ENCODE data around the gene VIT. TPM values are rescaled to one million over a fixed set of nuclear protein-coding genes. Genes with fewer than 3 reads are reported as not detected.
A peak's percentile ranks its signal among the peaks of the same experiment; 100 is the strongest.

Gene VIT
- total RNA-seq, 1 experiment from 2014 or later: not detected

DNA sequence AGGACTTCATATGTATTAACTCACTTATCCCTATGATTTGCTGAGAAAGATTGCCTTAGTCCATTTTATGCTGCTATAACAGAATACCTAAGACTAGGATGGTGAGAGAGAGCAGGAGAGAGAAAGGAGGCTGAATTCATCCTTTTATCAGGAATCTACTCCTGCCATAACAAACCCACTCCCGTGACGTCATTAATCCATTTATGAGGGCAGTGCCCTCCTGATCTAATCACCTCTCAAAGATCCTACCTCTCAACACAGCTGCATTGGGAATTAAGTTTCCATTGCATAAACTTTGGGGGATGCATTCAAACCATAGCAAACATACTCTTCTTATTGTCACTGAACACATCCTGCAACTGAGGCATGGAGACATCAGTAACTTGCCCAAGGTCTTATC lies 122.0 kb downstream of the VIT start:
- Histone ChIP-seq H4K20me1 (ENCODE audit: insufficient read depth) (no peaks in the 10 kb centered on the region), H3F3A (ENCODE audit: insufficient read depth, low read depth) (no peaks in the 10 kb centered on the region), H2AFZ (no peak overlapping the region), H3K9me2 (ENCODE audit: insufficient read depth) (no peaks in the 10 kb centered on the region), H3K4me1 (replicated peaks; ENCODE audit: insufficient read depth) (no peaks in the 10 kb centered on the region), H3K27ac (no peak overlapping the region), H3K36me3 (ENCODE audit: low read depth) (no peaks in the 10 kb centered on the region), H3K4me3 (no peak overlapping the region), H3K9me3 (ENCODE audit: insufficient read depth, low read depth) (no peaks in the 10 kb centered on the region), H3K79me2 (ENCODE audit: low read depth) (no peaks in the 10 kb centered on the region), H3K4me2 (no peak overlapping the region), H3K27me3 (ENCODE audit: insufficient read depth, low read depth) (no peaks in the 10 kb centered on the region)
- ChIA-PET POLR2A (ENCODE audit: unreplicated experiment) (no interaction called here), CTCF (no interaction called here)
- intact Hi-C loops (cut with micrococcal nuclease; ENCODE audit: unreplicated experiment): no loop called here
- BruUV-seq (replicated peaks): no TSS peak
- TF ChIP-seq, protein P1, sequence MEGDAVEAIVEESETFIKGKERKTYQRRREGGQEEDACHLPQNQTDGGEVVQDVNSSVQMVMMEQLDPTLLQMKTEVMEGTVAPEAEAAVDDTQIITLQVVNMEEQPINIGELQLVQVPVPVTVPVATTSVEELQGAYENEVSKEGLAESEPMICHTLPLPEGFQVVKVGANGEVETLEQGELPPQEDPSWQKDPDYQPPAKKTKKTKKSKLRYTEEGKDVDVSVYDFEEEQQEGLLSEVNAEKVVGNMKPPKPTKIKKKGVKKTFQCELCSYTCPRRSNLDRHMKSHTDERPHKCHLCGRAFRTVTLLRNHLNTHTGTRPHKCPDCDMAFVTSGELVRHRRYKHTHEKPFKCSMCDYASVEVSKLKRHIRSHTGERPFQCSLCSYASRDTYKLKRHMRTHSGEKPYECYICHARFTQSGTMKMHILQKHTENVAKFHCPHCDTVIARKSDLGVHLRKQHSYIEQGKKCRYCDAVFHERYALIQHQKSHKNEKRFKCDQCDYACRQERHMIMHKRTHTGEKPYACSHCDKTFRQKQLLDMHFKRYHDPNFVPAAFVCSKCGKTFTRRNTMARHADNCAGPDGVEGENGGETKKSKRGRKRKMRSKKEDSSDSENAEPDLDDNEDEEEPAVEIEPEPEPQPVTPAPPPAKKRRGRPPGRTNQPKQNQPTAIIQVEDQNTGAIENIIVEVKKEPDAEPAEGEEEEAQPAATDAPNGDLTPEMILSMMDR (conservative IDR thresholded peaks at IDR 0.05): no peak
- TF ChIP-seq EZH2 (IDR thresholded peaks at IDR 0.05; ENCODE audit: low read depth): no peak
- no peak for DNase-seq

DNA sequence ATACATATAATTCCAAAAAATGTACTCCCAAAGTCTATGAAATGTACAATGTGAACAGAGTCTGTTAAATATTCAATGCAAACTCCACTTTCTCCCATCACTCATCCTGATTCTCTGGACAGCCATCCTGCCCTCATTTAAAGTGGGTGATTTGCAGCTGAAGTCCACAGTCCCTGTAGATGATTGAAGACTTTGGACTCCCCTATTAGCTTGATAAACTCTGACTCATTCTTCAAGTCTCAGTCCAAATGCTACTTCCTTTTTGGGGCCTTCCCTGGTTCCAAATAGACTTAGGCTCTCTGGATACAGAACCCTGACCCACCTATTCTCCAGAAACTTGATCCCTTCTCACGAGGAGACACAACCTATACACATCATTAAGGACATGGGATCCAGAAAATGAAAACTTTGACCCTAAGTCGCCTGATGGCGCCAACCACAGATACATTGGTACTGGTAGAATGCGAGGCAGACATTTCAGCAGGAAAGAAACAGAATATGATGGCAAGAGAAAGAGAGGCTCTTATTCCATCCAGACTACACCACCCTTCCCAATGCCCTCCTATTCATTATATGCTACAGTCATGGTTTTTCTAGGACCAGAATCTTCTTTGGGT lies 122.7 kb downstream of the VIT start:
- intact Hi-C loops (cut with micrococcal nuclease; ENCODE audit: unreplicated experiment): no loop called here
- POLR2A ChIA-PET (ENCODE audit: unreplicated experiment): interaction anchor here (0.7 kb wide), 1 partner anchor 172 kb away, joined by 5 read pairs; no protein-coding TSS in a partner anchor
- H3K9me3 ChIP-seq (ENCODE audit: insufficient read depth, low read depth): no peaks in the 10 kb centered on the region
- no peak overlapping the region for H2AFZ ChIP-seq
- CTCF ChIA-PET: no interaction called here
- no peaks in the 10 kb centered on the region for H3K79me2 ChIP-seq (ENCODE audit: low read depth)
- BruUV-seq (replicated peaks): no TSS peak
- no peaks in the 10 kb centered on the region for H3F3A ChIP-seq (ENCODE audit: insufficient read depth, low read depth)
- no peak overlapping the region for H3K27ac ChIP-seq
- no peak overlapping the region for H3K4me3 ChIP-seq
- no peak overlapping the region for H3K4me2 ChIP-seq
- no peaks in the 10 kb centered on the region for H3K36me3 ChIP-seq (ENCODE audit: low read depth)
- H4K20me1 ChIP-seq (ENCODE audit: insufficient read depth): no peaks in the 10 kb centered on the region
- no peaks in the 10 kb centered on the region for H3K27me3 ChIP-seq (ENCODE audit: insufficient read depth, low read depth)
- H3K4me1 ChIP-seq (replicated peaks; ENCODE audit: insufficient read depth): no peaks in the 10 kb centered on the region
- no peak for DNase-seq
- TF ChIP-seq, protein P1 (conservative IDR thresholded peaks at IDR 0.05): no peak
- TF ChIP-seq EZH2 (IDR thresholded peaks at IDR 0.05; ENCODE audit: low read depth): no peak
- no peaks in the 10 kb centered on the region for H3K9me2 ChIP-seq (ENCODE audit: insufficient read depth)

DNA sequence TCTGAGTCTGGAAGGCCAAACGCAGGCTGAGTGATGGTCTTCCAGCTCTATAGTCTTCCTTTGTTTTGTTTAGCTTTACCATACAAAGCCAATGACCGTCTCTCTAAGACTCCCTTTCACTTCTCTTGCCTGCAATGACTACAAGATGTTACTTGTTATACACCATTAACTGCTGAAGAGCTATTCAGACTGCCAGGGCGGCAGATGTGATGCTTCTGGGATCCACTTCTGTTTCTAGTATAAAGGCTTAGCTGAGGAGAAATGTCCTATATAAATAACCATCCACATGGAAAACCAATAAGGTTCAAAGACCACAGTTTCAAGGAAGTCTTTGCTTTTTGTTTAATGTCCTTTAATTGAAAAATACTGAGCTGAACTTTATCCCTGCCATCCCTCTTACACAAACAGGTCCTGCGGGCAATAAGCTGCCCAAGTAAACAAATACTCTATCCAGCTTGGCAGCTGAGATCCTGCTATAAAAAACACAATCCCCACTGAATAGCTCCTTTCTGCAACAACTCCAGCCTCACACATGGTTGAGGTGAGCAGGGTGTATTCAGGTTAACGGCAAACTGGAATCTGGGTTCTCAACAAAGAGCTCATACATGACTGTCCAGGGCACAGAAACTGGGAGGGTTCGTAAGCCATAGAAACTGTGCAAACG lies 124.6 kb downstream of the VIT start:
- CTCF ChIA-PET: interaction anchor here (0.6 kb wide), 1 partner anchor 14 kb away, joined by 3 read pairs; no protein-coding TSS in a partner anchor
- H3K4me2 ChIP-seq: no peak overlapping the region
- no peak overlapping the region for H2AFZ ChIP-seq
- intact Hi-C loops (cut with micrococcal nuclease; ENCODE audit: unreplicated experiment): no loop called here
- no peak overlapping the region for H3K4me3 ChIP-seq
- H4K20me1 ChIP-seq (ENCODE audit: insufficient read depth): no peaks in the 10 kb centered on the region
- H3K27me3 ChIP-seq (ENCODE audit: insufficient read depth, low read depth): no peaks in the 10 kb centered on the region
- POLR2A ChIA-PET (ENCODE audit: unreplicated experiment): no interaction called here
- H3K27ac ChIP-seq: no peak overlapping the region
- H3F3A ChIP-seq (ENCODE audit: insufficient read depth, low read depth): no peaks in the 10 kb centered on the region
- H3K4me1 ChIP-seq (replicated peaks; ENCODE audit: insufficient read depth): no peaks in the 10 kb centered on the region
- DNase-seq: peak in 1 of 2 experiments; percentile 20
- no peaks in the 10 kb centered on the region for H3K9me3 ChIP-seq (ENCODE audit: insufficient read depth, low read depth)
- TF ChIP-seq, protein P1 (conservative IDR thresholded peaks at IDR 0.05): no peak
- TF ChIP-seq EZH2 (IDR thresholded peaks at IDR 0.05; ENCODE audit: low read depth): no peak
- H3K79me2 ChIP-seq (ENCODE audit: low read depth): no peaks in the 10 kb centered on the region
- no peaks in the 10 kb centered on the region for H3K9me2 ChIP-seq (ENCODE audit: insufficient read depth)
- no TSS peak for BruUV-seq (replicated peaks)
- H3K36me3 ChIP-seq (ENCODE audit: low read depth): no peaks in the 10 kb centered on the region
